Measurements from ENCODE around the gene GLTP.

The GLTP gene

GRCh38 chr12:109835827-109836226 is 44.5 kb downstream of the GLTP start:
- Histone ChIP-seq H3K9me3 (ENCODE audit: control insufficient read depth, insufficient read depth, low read length) (no peaks in the 10 kb centered on the region), H3K4me1 (ENCODE audit: control insufficient read depth, insufficient read depth, low read length) (peaks cover 8% of the 10 kb centered on the region), H3K27me3 (ENCODE audit: control insufficient read depth, insufficient read depth, low read length) (no peaks in the 10 kb centered on the region), H3K4me3 (ENCODE audit: low read depth, low read length) (no peak overlapping the region), H3K9ac (ENCODE audit: low read depth, low read length) (no peak overlapping the region), H3K36me3 (ENCODE audit: control insufficient read depth, insufficient read depth, low read length) (no peaks in the 10 kb centered on the region)

DNA sequence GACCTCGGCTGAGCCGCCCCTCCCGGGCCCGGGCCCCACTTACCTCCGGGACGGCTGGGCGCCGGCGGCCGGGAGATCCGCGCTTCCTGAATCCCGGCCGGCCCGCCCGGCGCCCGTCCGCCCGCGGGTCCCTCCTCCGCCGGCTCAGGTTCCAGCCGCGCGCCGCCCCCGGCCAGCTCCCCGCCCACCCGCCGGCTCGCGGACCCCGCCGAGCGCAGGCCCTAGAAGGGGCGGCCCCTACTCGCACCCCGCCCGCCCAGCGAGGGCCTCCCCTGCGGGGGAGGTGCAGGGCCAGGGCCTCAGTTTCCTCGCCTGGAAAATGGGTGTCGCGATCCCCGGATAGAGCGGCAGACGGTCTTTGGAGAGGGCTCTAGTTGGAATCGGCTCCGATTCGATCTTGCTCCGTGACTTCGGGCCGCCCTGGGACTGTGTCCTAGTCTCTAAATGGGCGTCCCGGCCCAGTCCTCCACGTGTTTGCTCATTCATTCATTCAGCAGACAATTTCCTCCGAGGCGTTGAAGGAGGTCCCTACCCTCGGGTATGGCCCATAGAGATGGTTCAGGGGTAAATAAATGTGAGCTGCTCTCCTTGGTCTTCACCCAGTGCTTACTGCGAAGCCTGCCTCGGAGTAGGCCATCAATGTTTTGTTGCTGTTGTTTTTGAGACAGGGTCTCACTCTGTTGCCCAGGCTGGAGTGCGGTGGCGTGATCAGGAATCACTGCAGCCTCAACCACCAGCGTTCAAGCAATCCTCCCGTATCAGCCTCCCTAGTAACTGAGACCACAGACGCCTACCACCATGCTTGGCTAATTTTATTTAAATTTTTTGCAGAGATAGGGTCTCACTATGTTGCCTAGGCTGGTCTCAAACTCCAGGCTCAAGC is 46.8 kb downstream of the GLTP start, which contains the start of gene TRPV4:
TSS of gene TRPV4 (minus strand) at position 92 of the 883 bp plus-strand sequence. CDS start 18,602 bp downstream, outside the sequence.
- no peaks in the 10 kb centered on the region for H3K4me1 ChIP-seq (ENCODE audit: control insufficient read depth, insufficient read depth, low read length)
- H3K9me3 ChIP-seq (ENCODE audit: control insufficient read depth, insufficient read depth, low read length), result no peaks in the 10 kb centered on the region
- peak within 1 kb of the TSS; percentile 60 for H3K9ac ChIP-seq (ENCODE audit: low read depth, low read length)
- no peaks in the 10 kb centered on the region for H3K36me3 ChIP-seq (ENCODE audit: control insufficient read depth, insufficient read depth, low read length)
- peak within 1 kb of the TSS; percentile 56 for H3K4me3 ChIP-seq (ENCODE audit: low read depth, low read length)
- H3K27me3 ChIP-seq (ENCODE audit: control insufficient read depth, insufficient read depth, low read length), result no peaks in the 10 kb centered on the region

DNA sequence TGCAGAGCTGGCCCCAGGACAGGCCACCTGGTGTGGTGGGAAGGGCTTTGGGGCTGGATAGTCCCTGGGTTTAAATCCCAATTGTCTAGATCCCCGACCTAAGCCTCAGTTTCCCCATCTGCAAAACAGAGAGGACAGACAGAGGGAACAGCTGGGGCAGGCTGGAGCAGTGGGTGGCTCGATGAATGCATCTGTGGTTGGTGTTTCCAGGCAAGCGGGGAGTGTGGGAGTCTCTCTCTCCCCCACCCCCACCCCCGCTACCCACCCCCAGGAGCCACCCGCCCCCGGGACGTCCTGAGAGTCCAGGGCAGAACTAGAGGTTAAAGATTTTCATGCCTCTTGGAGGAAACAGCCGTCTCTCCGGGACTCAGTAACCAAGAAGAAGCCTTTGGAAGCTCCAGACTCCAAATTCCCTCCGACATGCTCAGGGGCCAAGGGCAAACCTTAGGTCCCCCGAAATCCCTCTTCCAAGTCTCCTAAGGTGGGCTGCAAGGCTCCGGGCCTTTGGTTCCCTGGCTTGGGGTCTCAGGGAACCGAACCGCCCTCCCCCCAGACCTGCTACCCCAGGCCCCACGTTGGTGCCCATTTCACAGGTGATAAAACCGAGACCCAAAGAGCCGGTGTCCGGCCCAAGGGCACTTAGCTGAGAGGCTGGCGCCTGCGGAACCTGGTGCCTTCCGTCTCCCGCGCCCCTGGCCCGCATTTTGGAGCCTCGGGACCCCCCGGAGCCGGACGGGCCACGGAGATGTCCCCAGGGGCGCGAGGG is 47.6 kb downstream of the GLTP start:
- Histone ChIP-seq H3K27me3 (ENCODE audit: control insufficient read depth, insufficient read depth, low read length) (no peaks in the 10 kb centered on the region), H3K9ac (ENCODE audit: low read depth, low read length) (peak overlapping the region; percentile 60), H3K36me3 (ENCODE audit: control insufficient read depth, insufficient read depth, low read length) (no peaks in the 10 kb centered on the region), H3K9me3 (ENCODE audit: control insufficient read depth, insufficient read depth, low read length) (no peaks in the 10 kb centered on the region), H3K4me3 (ENCODE audit: low read depth, low read length) (peak overlapping the region; percentile 56), H3K4me1 (ENCODE audit: control insufficient read depth, insufficient read depth, low read length) (no peaks in the 10 kb centered on the region)

DNA sequence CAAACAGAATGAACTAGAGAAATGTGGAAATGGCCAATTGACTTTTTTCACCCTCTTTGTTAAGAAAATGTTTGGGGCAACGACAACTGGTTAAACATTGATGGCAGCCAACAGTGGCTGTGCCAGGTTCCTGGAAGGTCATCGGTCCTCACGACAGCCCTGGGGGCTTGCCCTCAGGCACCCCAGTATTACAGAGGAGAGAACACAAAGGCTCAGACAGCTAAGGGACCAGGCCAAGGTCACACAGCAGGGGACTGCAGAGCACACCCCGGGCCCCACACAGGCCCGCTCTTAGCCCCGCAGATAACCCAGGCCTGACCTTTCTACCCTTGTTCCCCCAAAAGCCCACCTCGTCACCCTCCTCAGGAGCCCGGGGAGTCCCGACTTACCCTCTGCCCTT is 48.4 kb downstream of the GLTP start:
- H3K9ac ChIP-seq (ENCODE audit: low read depth, low read length), result no peak overlapping the region

GRCh38 chr12:109831365-109831764 is 49.0 kb downstream of the GLTP start:
- H3K27me3 ChIP-seq (ENCODE audit: control insufficient read depth, insufficient read depth, low read length), result no peaks in the 10 kb centered on the region

More for the DNA sequence above, 48.4 kb downstream of the GLTP start:
- Histone ChIP-seq H3K4me3 (ENCODE audit: low read depth, low read length) (no peak overlapping the region), H3K27me3 (ENCODE audit: control insufficient read depth, insufficient read depth, low read length) (no peaks in the 10 kb centered on the region), H3K4me1 (ENCODE audit: control insufficient read depth, insufficient read depth, low read length) (no peaks in the 10 kb centered on the region), H3K36me3 (ENCODE audit: control insufficient read depth, insufficient read depth, low read length) (no peaks in the 10 kb centered on the region), H3K9me3 (ENCODE audit: control insufficient read depth, insufficient read depth, low read length) (no peaks in the 10 kb centered on the region)

DNA sequence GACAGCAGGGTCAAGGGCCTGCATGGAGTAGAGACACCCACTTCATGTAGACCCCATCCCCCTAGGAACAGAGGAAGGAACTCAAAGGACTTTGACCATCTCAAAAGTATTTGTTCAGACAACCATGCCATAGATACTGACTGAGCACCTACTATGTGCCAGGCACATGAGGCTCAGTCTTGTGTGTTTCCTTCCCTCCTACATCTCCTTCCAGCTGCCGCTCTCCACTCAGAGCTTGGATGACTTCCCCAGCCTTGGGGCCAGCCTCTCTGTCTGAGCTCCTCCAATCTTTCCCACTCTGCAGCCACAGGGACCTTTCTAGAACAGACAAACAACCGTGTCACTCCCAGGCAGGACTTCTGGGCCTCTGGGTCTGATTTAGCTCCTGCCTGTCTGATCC is 49.6 kb downstream of the GLTP start:
- Histone ChIP-seq H3K36me3 (ENCODE audit: control insufficient read depth, insufficient read depth, low read length) (no peaks in the 10 kb centered on the region), H3K9me3 (ENCODE audit: control insufficient read depth, insufficient read depth, low read length) (no peaks in the 10 kb centered on the region), H3K9ac (ENCODE audit: low read depth, low read length) (no peak overlapping the region), H3K4me3 (ENCODE audit: low read depth, low read length) (no peak overlapping the region), H3K27me3 (ENCODE audit: control insufficient read depth, insufficient read depth, low read length) (no peaks in the 10 kb centered on the region), H3K4me1 (ENCODE audit: control insufficient read depth, insufficient read depth, low read length) (no peaks in the 10 kb centered on the region)

More at GRCh38 chr12:109831365-109831764, 49.0 kb downstream of the GLTP start:
- H3K9ac ChIP-seq (ENCODE audit: low read depth, low read length), result no peak overlapping the region
- H3K4me3 ChIP-seq (ENCODE audit: low read depth, low read length), result no peak overlapping the region
- no peaks in the 10 kb centered on the region for H3K4me1 ChIP-seq (ENCODE audit: control insufficient read depth, insufficient read depth, low read length)
- no peaks in the 10 kb centered on the region for H3K9me3 ChIP-seq (ENCODE audit: control insufficient read depth, insufficient read depth, low read length)
- H3K36me3 ChIP-seq (ENCODE audit: control insufficient read depth, insufficient read depth, low read length), result no peaks in the 10 kb centered on the region

DNA sequence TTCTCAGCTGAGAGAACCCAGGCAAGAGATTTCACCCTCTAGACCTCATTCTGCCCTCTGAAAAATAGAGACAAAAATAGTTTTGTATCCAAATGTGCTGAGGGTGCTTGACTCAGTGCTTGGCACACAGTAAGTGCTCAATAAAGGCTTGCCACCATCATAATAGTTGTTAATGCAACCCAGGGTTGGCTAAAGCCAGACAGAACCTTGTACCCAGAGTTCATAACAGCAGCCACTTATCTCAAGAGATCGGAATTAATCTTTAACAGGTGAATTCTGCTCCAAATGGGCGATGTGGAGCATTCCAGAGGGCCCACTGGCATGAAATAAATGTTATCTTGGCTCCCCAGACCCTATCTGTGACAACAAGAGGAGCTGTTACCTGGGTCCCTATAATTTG is 50.1 kb downstream of the GLTP start:
- H3K36me3 ChIP-seq (ENCODE audit: control insufficient read depth, insufficient read depth, low read length), result no peaks in the 10 kb centered on the region
- H3K4me3 ChIP-seq (ENCODE audit: low read depth, low read length), result no peak overlapping the region
- no peaks in the 10 kb centered on the region for H3K9me3 ChIP-seq (ENCODE audit: control insufficient read depth, insufficient read depth, low read length)
- H3K9ac ChIP-seq (ENCODE audit: low read depth, low read length), result no peak overlapping the region
- H3K4me1 ChIP-seq (ENCODE audit: control insufficient read depth, insufficient read depth, low read length), result no peaks in the 10 kb centered on the region
- H3K27me3 ChIP-seq (ENCODE audit: control insufficient read depth, insufficient read depth, low read length), result no peaks in the 10 kb centered on the region

DNA sequence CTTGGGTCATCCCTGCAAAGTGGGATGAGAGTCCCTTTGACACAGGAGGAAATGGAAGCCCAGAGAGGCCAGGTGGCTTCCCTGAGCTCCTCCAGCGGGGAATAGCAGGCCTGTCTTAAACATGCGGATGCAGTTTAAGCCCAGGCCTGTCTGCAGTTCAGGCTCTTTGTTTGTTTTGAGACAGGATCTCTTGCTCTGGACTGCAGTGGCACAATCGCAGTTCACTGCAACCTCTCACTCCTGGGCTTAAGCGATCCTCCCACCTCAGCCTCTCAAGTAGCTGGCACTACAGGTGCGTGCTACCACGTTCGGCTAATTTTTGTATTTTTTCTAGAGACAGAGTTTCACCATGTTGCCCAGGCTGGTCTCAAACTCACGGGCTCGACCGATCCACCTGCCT is 50.7 kb downstream of the GLTP start:
- Histone ChIP-seq H3K27me3 (ENCODE audit: control insufficient read depth, insufficient read depth, low read length) (no peaks in the 10 kb centered on the region), H3K4me3 (ENCODE audit: low read depth, low read length) (no peak overlapping the region), H3K9me3 (ENCODE audit: control insufficient read depth, insufficient read depth, low read length) (no peaks in the 10 kb centered on the region), H3K4me1 (ENCODE audit: control insufficient read depth, insufficient read depth, low read length) (no peaks in the 10 kb centered on the region), H3K9ac (ENCODE audit: low read depth, low read length) (no peak overlapping the region), H3K36me3 (ENCODE audit: control insufficient read depth, insufficient read depth, low read length) (no peaks in the 10 kb centered on the region)

GRCh38 chr12:109828754-109829511 is 51.4 kb downstream of the GLTP start:
- H3K9ac ChIP-seq (ENCODE audit: low read depth, low read length), result no peak overlapping the region
- H3K4me1 ChIP-seq (ENCODE audit: control insufficient read depth, insufficient read depth, low read length), result no peaks in the 10 kb centered on the region
- no peaks in the 10 kb centered on the region for H3K9me3 ChIP-seq (ENCODE audit: control insufficient read depth, insufficient read depth, low read length)
- H3K4me3 ChIP-seq (ENCODE audit: low read depth, low read length), result no peak overlapping the region
- H3K36me3 ChIP-seq (ENCODE audit: control insufficient read depth, insufficient read depth, low read length), result no peaks in the 10 kb centered on the region
- no peaks in the 10 kb centered on the region for H3K27me3 ChIP-seq (ENCODE audit: control insufficient read depth, insufficient read depth, low read length)

- Histone ChIP-seq H3K9me3 (ENCODE audit: control insufficient read depth, insufficient read depth, low read length) (no peaks in the 10 kb centered on the region), H3K27me3 (ENCODE audit: control insufficient read depth, insufficient read depth, low read length) (no peaks in the 10 kb centered on the region), H3K36me3 (ENCODE audit: control insufficient read depth, insufficient read depth, low read length) (no peaks in the 10 kb centered on the region), H3K4me3 (ENCODE audit: low read depth, low read length) (no peak overlapping the region), H3K4me1 (ENCODE audit: control insufficient read depth, insufficient read depth, low read length) (no peaks in the 10 kb centered on the region), H3K9ac (ENCODE audit: low read depth, low read length) (no peak overlapping the region)
Observed at GRCh38 chr12:109827566-109828550, 52.5 kb downstream of the GLTP start.
